Measurements from ENCODE around the gene OSER1.
A peak's percentile ranks its signal among the peaks of the same experiment; 100 is the strongest.

The OSER1 gene

GRCh38 chr20:44172572-44172950 is 38.0 kb downstream of the OSER1 start:
- DNase-seq, result no peak

GRCh38 chr20:44171775-44172571 is 38.6 kb downstream of the OSER1 start:
- DNase-seq, result no peak

- DNase-seq, result no peak
Measured at GRCh38 chr20:44170816-44171410, 39.7 kb downstream of the OSER1 start.

GRCh38 chr20:44167736-44168135 is 42.8 kb downstream of the OSER1 start:
- DNase-seq, result no peak

GRCh38 chr20:44166477-44166876 is 44.1 kb downstream of the OSER1 start:
- DNase-seq, result peak; percentile 76

- DNase-seq, result peak; percentile 81
Measured at GRCh38 chr20:44166008-44166407, 44.6 kb downstream of the OSER1 start.

GRCh38 chr20:44160133-44160532 is 50.4 kb downstream of the OSER1 start:
- DNase-seq, result no peak

GRCh38 chr20:44159711-44160110 is 50.9 kb downstream of the OSER1 start:
- DNase-seq, result no peak

GRCh38 chr20:44159125-44159524 is 51.4 kb downstream of the OSER1 start:
- DNase-seq, result no peak

GRCh38 chr20:44157061-44157460 is 53.5 kb downstream of the OSER1 start:
- DNase-seq, result no peak

- DNase-seq, result peak; percentile 86
Measured at GRCh38 chr20:44154521-44155001, 56.0 kb downstream of the OSER1 start.

- DNase-seq, result peak; percentile 43
Measured at GRCh38 chr20:44153636-44154043, 56.9 kb downstream of the OSER1 start.

GRCh38 chr20:44151621-44152416 is 58.8 kb downstream of the OSER1 start:
- DNase-seq, result no peak

GRCh38 chr20:44146272-44146671 is 64.3 kb downstream of the OSER1 start:
- DNase-seq, result no peak
